ENCODE data around the gene CCNG2.

Gene CCNG2

DNA sequence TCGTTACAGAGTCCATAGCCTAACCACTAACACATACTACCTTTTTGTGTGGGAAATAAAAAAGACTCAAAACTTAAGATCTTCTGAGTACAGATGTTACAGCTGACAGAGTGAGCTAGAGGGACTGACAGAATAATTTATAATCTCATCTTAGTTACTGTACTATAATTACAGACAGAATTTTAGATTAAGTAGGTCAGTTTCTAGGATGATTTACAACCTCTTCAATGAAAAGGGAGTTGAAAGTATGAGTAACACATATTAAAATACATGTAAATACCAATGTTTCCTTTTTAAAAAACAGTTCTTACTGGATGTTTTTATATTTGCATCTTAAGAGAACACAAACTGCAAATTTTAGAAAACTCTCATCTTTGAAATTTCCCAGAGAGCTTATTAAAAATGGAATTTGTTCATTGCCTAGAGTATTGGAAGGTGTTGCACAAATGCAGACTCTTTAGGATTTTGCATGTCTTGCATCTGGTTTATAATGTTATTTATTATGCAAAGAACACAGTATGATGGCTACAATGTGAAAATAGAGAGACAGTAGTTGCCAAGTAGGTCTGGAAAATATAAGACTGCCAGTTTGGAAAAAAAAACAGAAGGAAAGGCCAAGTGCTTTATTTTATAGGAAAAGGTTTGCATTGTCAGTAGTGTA lies 24.2 kb upstream of the CCNG2 start:
- no peak for TF ChIP-seq ZBTB7A (IDR thresholded peaks at IDR 0.05; ENCODE audit: low read depth)
- no peak for TF ChIP-seq TAF1 (IDR thresholded peaks at IDR 0.05; ENCODE audit: low read depth)
- no peak for TF ChIP-seq TCF12 (IDR thresholded peaks at IDR 0.05; ENCODE audit: low read depth)
- no peak for TF ChIP-seq FOXM1 (IDR thresholded peaks at IDR 0.05; ENCODE audit: borderline replicate concordance, low read depth)
- no peak for TF ChIP-seq NFIC (IDR thresholded peaks at IDR 0.05)
- TF ChIP-seq YY1 (IDR thresholded peaks at IDR 0.05; ENCODE audit: low read depth), result no peak
- TF ChIP-seq TEAD4 (IDR thresholded peaks at IDR 0.05), result no peak
- TF ChIP-seq EP300 (IDR thresholded peaks at IDR 0.05; ENCODE audit: borderline replicate concordance), result no peak
- TF ChIP-seq, protein P1, sequence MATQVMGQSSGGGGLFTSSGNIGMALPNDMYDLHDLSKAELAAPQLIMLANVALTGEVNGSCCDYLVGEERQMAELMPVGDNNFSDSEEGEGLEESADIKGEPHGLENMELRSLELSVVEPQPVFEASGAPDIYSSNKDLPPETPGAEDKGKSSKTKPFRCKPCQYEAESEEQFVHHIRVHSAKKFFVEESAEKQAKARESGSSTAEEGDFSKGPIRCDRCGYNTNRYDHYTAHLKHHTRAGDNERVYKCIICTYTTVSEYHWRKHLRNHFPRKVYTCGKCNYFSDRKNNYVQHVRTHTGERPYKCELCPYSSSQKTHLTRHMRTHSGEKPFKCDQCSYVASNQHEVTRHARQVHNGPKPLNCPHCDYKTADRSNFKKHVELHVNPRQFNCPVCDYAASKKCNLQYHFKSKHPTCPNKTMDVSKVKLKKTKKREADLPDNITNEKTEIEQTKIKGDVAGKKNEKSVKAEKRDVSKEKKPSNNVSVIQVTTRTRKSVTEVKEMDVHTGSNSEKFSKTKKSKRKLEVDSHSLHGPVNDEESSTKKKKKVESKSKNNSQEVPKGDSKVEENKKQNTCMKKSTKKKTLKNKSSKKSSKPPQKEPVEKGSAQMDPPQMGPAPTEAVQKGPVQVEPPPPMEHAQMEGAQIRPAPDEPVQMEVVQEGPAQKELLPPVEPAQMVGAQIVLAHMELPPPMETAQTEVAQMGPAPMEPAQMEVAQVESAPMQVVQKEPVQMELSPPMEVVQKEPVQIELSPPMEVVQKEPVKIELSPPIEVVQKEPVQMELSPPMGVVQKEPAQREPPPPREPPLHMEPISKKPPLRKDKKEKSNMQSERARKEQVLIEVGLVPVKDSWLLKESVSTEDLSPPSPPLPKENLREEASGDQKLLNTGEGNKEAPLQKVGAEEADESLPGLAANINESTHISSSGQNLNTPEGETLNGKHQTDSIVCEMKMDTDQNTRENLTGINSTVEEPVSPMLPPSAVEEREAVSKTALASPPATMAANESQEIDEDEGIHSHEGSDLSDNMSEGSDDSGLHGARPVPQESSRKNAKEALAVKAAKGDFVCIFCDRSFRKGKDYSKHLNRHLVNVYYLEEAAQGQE (IDR thresholded peaks at IDR 0.05; ENCODE audit: low read depth), result no peak
- no peak for TF ChIP-seq EGR1 (IDR thresholded peaks at IDR 0.05)
- no peak for TF ChIP-seq CREB1 (IDR thresholded peaks at IDR 0.05; ENCODE audit: low read depth)
- TF ChIP-seq, protein P2, sequence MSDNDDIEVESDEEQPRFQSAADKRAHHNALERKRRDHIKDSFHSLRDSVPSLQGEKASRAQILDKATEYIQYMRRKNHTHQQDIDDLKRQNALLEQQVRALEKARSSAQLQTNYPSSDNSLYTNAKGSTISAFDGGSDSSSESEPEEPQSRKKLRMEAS (IDR thresholded peaks at IDR 0.05), result no peak
- no peak for TF ChIP-seq CEBPB (IDR thresholded peaks at IDR 0.05)
- TF ChIP-seq RAD21 (IDR thresholded peaks at IDR 0.05; ENCODE audit: low read depth), result no peak
- TF ChIP-seq, protein P3, sequence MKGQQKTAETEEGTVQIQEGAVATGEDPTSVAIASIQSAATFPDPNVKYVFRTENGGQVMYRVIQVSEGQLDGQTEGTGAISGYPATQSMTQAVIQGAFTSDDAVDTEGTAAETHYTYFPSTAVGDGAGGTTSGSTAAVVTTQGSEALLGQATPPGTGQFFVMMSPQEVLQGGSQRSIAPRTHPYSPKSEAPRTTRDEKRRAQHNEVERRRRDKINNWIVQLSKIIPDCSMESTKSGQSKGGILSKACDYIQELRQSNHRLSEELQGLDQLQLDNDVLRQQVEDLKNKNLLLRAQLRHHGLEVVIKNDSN (IDR thresholded peaks at IDR 0.05), result no peak

DNA sequence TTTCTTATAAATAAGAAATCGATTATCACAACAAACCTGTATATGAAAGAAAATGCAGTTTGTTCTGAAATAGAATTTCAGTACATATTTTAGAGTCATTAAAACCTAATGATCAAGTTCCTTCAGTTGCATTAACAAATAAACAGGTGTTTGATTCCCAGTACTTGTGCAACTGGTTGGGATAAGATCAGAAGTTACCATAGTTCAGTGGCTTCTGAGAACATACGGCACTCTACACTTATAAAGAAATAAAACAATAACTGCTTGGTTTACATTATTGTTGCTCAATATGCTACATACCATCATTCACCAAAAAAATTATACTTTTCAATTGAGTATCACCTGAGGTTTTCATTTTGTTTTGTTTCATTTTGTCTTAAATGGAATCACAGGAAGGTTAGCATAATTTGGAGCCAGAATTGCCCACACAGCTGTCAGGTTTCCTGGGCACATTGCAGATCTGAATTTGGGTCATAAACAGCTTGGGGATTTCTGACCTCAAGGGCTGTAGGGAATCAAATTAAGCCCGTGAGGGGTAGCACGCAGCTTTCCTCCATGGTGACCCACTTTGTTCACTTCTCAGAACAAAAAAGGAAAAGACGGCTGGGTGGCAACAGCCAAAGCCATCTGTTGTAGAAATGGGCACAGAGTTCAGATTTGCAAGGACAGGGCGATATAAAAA lies 14.9 kb upstream of the CCNG2 start:
- TF ChIP-seq CREB1 (IDR thresholded peaks at IDR 0.05; ENCODE audit: low read depth) (no peak), EP300 (IDR thresholded peaks at IDR 0.05; ENCODE audit: borderline replicate concordance) (no peak), CEBPB (IDR thresholded peaks at IDR 0.05) (no peak), EGR1 (IDR thresholded peaks at IDR 0.05) (no peak), TCF12 (IDR thresholded peaks at IDR 0.05; ENCODE audit: low read depth) (no peak), RAD21 (IDR thresholded peaks at IDR 0.05; ENCODE audit: low read depth) (no peak), FOXM1 (IDR thresholded peaks at IDR 0.05; ENCODE audit: borderline replicate concordance, low read depth) (no peak), NFIC (IDR thresholded peaks at IDR 0.05) (no peak), ZBTB7A (IDR thresholded peaks at IDR 0.05; ENCODE audit: low read depth) (no peak), TAF1 (IDR thresholded peaks at IDR 0.05; ENCODE audit: low read depth) (no peak), YY1 (IDR thresholded peaks at IDR 0.05; ENCODE audit: low read depth) (no peak)
- TF ChIP-seq, protein P2 (IDR thresholded peaks at IDR 0.05), result no peak
- TF ChIP-seq, protein P3 (IDR thresholded peaks at IDR 0.05), result no peak
- TF ChIP-seq, protein P1 (IDR thresholded peaks at IDR 0.05; ENCODE audit: low read depth), result no peak

DNA sequence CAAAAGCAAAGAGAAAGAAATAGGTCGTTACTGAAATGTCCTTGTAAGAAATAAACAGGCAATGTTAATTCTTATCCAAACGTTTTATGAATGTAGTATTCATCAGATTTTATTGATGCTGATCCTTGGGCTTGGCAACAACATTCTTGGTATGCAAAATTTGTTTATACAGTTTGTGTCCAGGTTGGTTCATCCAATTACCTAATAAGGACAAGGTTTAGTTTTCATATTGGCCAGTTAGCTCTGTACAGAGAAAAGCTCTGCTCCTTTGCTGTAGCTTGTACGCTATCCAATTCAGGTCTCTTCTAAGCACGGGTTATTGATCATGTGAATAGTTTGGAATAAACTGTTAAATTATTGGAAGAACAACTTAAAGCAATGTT lies 14.4 kb upstream of the CCNG2 start:
- TF ChIP-seq EGR1 (IDR thresholded peaks at IDR 0.05), result no peak
- TF ChIP-seq, protein P1 (IDR thresholded peaks at IDR 0.05; ENCODE audit: low read depth), result no peak

DNA sequence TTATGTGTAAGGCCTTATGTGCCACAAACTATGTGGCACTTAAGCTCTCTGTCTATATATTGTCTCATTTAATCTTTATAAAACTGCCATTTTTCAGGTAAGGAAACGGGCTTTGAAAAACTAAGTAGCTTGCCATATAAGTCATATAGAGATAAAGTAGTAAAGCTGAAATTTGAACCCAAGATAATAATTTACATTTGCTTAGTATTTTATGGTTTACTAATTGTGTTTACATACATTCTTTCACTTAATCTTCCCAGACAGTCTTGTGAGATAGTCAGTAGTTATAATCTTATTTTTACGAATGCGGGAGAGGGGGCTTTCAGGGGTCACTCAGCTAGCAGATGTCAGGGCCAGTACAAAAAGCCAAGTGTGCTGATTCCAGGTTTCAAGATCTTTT lies 13.9 kb upstream of the CCNG2 start:
- TF ChIP-seq, protein P1 (IDR thresholded peaks at IDR 0.05; ENCODE audit: low read depth), result no peak
- TF ChIP-seq YY1 (IDR thresholded peaks at IDR 0.05; ENCODE audit: low read depth) (no peak), TCF12 (IDR thresholded peaks at IDR 0.05; ENCODE audit: low read depth) (no peak), EP300 (IDR thresholded peaks at IDR 0.05; ENCODE audit: borderline replicate concordance) (no peak), EGR1 (IDR thresholded peaks at IDR 0.05) (no peak), RAD21 (IDR thresholded peaks at IDR 0.05; ENCODE audit: low read depth) (no peak), TAF1 (IDR thresholded peaks at IDR 0.05; ENCODE audit: low read depth) (no peak), CREB1 (IDR thresholded peaks at IDR 0.05; ENCODE audit: low read depth) (no peak), ZBTB7A (IDR thresholded peaks at IDR 0.05; ENCODE audit: low read depth) (no peak)
- TF ChIP-seq, protein P2 (IDR thresholded peaks at IDR 0.05), result no peak

All from Ishikawa (cell line).